ENCODE measurements around the gene KLRK1.

DNA sequence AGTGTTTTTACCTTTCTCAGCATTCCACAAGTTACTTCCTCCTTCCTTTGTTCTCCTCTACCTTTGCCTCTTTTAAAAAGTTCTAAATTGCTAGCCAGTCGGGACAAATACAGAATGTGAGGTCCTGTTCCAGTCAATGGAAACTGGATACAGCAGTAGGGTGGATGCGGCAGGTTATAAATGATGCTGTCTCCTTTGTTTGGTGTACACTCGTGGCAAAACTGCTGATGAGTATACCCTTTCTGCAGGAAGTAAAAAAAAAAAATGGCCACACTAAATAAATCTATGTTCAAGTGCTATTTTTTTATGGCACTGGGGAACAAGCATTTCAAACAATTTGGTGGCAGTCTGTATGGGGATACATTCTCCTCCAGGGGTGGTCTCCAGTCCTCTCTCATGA is 27.5 kb downstream of the KLRK1 start:
- TF ChIP-seq CTCF (IDR thresholded peaks at IDR 0.05) = no peak
- TF ChIP-seq EZH2 (IDR thresholded peaks at IDR 0.05; ENCODE audit: borderline replicate concordance, insufficient read depth, low read depth, low read length, poor library complexity, severe bottlenecking) = no peak
